ENCODE data around the gene LGI1. TPM values are rescaled to one million over a fixed set of nuclear protein-coding genes. Genes with fewer than 3 reads are reported as not detected.

Gene LGI1
- total and polyA plus RNA-seq, 9 of the 15 experiments (the other 6 are each of a cell fraction or from before 2014, with no cell fraction given): not detected

- Histone ChIP-seq H3K27ac (ENCODE audit: extremely low read depth, low read depth, low read length) (no peak overlapping the region), H3K9me1 (ENCODE audit: control insufficient read depth, insufficient read depth, low read length) (no peaks in the 10 kb centered on the region), H3K9ac (ENCODE audit: insufficient read depth in 1 of 2, low read depth in 2 of 2, low read length in 2 of 2) (no peak overlapping the region), H4K20me1 (replicated peaks; ENCODE audit: control insufficient read depth, insufficient read depth, low read length) (no peaks in the 10 kb centered on the region), H3K4me3 (no peak overlapping the region), H3K36me3 (ENCODE audit: control insufficient read depth, insufficient read depth, low read length) (no peaks in the 10 kb centered on the region), H3K79me2 (ENCODE audit: control insufficient read depth, insufficient read depth, low read length) (no peaks in the 10 kb centered on the region), H2AFZ (ENCODE audit: low read depth, low read length) (no peak overlapping the region), H3K9me3 (replicated peaks; ENCODE audit: control insufficient read depth, insufficient read depth, low read depth, low read length) (no peaks in the 10 kb centered on the region), H3K4me1 (replicated peaks in 1 of 2; ENCODE audit: control insufficient read depth in 2 of 2, insufficient read depth in 2 of 2, low read length in 2 of 2) (no peaks in the 10 kb centered on the region), H3K4me2 (ENCODE audit: insufficient read depth, low read length) (no peak overlapping the region), H3K27me3 (ENCODE audit: control insufficient read depth in 2 of 2, insufficient read depth in 2 of 2, low read length in 2 of 2) (no peaks in the 10 kb centered on the region)
- ATAC-seq (no peak), DNase-seq (ENCODE audit: extremely low read depth in 1 of 4, low spot score in 3 of 4) (no peak), FAIRE-seq (no peak)
- TF ChIP-seq CTBP1 (IDR thresholded peaks at IDR 0.05; ENCODE audit: borderline replicate concordance): no peak
- TF ChIP-seq PHF21A (IDR thresholded peaks at IDR 0.05; ENCODE audit: borderline replicate concordance, low read depth): no peak
- no peak for TF ChIP-seq NFE2 (IDR thresholded peaks at IDR 0.05; ENCODE audit: low read depth)
- no peak for TF ChIP-seq SIN3A (IDR thresholded peaks at IDR 0.05; ENCODE audit: borderline replicate concordance in 2 of 2, control insufficient read depth in 1 of 2, low read depth in 2 of 2, low read length in 2 of 2)
- TF ChIP-seq MEF2D (tag; conservative IDR thresholded peaks at IDR 0.05; ENCODE audit: low read depth): no peak
- TF ChIP-seq HCFC1 (IDR thresholded peaks at IDR 0.05; ENCODE audit: low read depth, low read length): no peak
- no peak for TF ChIP-seq STAT5A (IDR thresholded peaks at IDR 0.05; ENCODE audit: borderline replicate concordance, low read length)
- TF ChIP-seq TFAM (CRISPR knock-in tag; conservative IDR thresholded peaks at IDR 0.05): no peak
- TF ChIP-seq XRCC4 (IDR thresholded peaks at IDR 0.05; ENCODE audit: extremely low read depth, insufficient read depth, insufficient read length): no peak
- TF ChIP-seq C11orf30 (IDR thresholded peaks at IDR 0.05; ENCODE audit: low read depth): no peak
- TF ChIP-seq RBM39 (optimal IDR thresholded peaks at IDR 0.05; ENCODE audit: low read depth, low read length): no peak
- TF ChIP-seq RNF219 (CRISPR knock-in tag; IDR thresholded peaks at IDR 0.05): no peak
- TF ChIP-seq MEF2A (IDR thresholded peaks at IDR 0.05; ENCODE audit: control insufficient read depth, low read depth, low read length): no peak
- no peak for TF ChIP-seq SNRNP70 (optimal IDR thresholded peaks at IDR 0.05; ENCODE audit: low read depth, low read length)
- ChIA-PET CTCF (ENCODE audit: low intra/inter-chr PET ratio) (no interaction called here), POLR2A (no interaction called here)
- intact Hi-C loops (cut with micrococcal nuclease) (no loop called here), in situ Hi-C loops (cut with MboI) (no loop called here)
- 0% methylated on average over 5 of the region's 5 CpGs for WGBS (ENCODE audit: insufficient coverage, low coverage, missing lambda C conversion rate)
- no TSS peak for BruUV-seq (replicated peaks)
These were observed 78.0 kb downstream of the LGI1 start for GRCh38 chr10:93835770-93836169.

Measured in K562 (cell line).